Measurements from ENCODE around the gene NOCT. TPM values are rescaled to one million over a fixed set of nuclear protein-coding genes. Genes with fewer than 3 reads are reported as not detected.

Gene NOCT
- total and polyA plus RNA-seq, 2 experiments from 2014 or later, result 16.0 to 76.6 TPM

GRCh38 chr4:139083956-139084803 is 68.6 kb downstream of the NOCT start:
- DNase-seq (ENCODE audit: low spot score) (peak; percentile 92), ATAC-seq (peak; percentile 75)
- Histone ChIP-seq H4K20me1 (replicated peaks; ENCODE audit: insufficient read depth) (peaks cover 21% of the 10 kb centered on the region), H3K36me3 (ENCODE audit: insufficient read depth) (no peaks in the 10 kb centered on the region), H3K9me2 (ENCODE audit: insufficient read depth) (no peaks in the 10 kb centered on the region), H3K27ac (ENCODE audit: low read depth) (peak overlapping the region; percentile 97), H3K4me2 (peak overlapping the region; percentile 76), H3K4me1 (ENCODE audit: insufficient read depth) (peaks cover 15% of the 10 kb centered on the region; the same call in 1 of the 2 replicates), H3K4me3 (peak overlapping the region; percentile 89), H3K79me2 (replicated peaks; ENCODE audit: insufficient read depth) (peaks cover 40% of the 10 kb centered on the region), H2AFZ (peak overlapping the region; percentile 24; the same call in 1 of the 2 replicates), H3K27me3 (ENCODE audit: insufficient read depth) (no peaks in the 10 kb centered on the region), H3F3A (replicated peaks; ENCODE audit: low read depth) (peaks cover 3% of the 10 kb centered on the region)
- Mint-ChIP-seq H3K4me3 (peak overlapping the region; percentile 100), H3K4me1 (peaks cover 21% of the 10 kb centered on the region; the same call in 2 of the 3 replicates), H3K27me3 (ENCODE audit: insufficient read depth, low read depth, poor library complexity) (peaks cover 9% of the 10 kb centered on the region), H3K36me3 (ENCODE audit: low read depth) (no peaks in the 10 kb centered on the region; the same call in 1 of the 3 replicates), H3K9me3 (no peaks in the 10 kb centered on the region; the same call in 1 of the 3 replicates), H3K27ac (peak overlapping the region; percentile 99)
- no peak for TF ChIP-seq STAT1 (IDR thresholded peaks at IDR 0.05; ENCODE audit: unreplicated experiment)
- no peak for TF ChIP-seq ETS1 (IDR thresholded peaks at IDR 0.05)
- TF ChIP-seq NANOG (IDR thresholded peaks at IDR 0.05; ENCODE audit: borderline replicate concordance), result no peak
- TF ChIP-seq ZNF114 (CRISPR knock-in tag; IDR thresholded peaks at IDR 0.05), result no peak
- TF ChIP-seq REST (IDR thresholded peaks at IDR 0.05; ENCODE audit: unreplicated experiment), result peak; percentile 30
- no peak for TF ChIP-seq EZH2 (IDR thresholded peaks at IDR 0.05; ENCODE audit: low read depth, unreplicated experiment)
- TF ChIP-seq ZNF462 (CRISPR knock-in tag; IDR thresholded peaks at IDR 0.05), result no peak
- TF ChIP-seq CTCF (conservative IDR thresholded peaks at IDR 0.05; ENCODE audit: low read depth in 2 of 2), result peak in 1 of 2 experiments; percentile 24; a peak in 1 of 4 replicates
- TF ChIP-seq POLR2AphosphoS5 (IDR thresholded peaks at IDR 0.05; ENCODE audit: low read depth), result peak; percentile 67
- no peak for TF ChIP-seq JUNB (IDR thresholded peaks at IDR 0.05; ENCODE audit: unreplicated experiment)
- TF ChIP-seq CREB1 (CRISPR knock-in tag; IDR thresholded peaks at IDR 0.05; ENCODE audit: low read depth), result peak; percentile 63; the same call in 1 of the 2 replicates
- TF ChIP-seq EZH2phosphoT487 (IDR thresholded peaks at IDR 0.05; ENCODE audit: unreplicated experiment), result no peak
- no peak for TF ChIP-seq ZNF331 (CRISPR knock-in tag; IDR thresholded peaks at IDR 0.05; ENCODE audit: low read depth)
